ENCODE data around the gene EIF3D.

EIF3D gene

GRCh38 chr22:36563898-36564297 lies 34.9 kb upstream of the EIF3D start:
- H3K9me2 ChIP-seq (replicated peaks; ENCODE audit: control insufficient read depth, low read length), result no peaks in the 10 kb centered on the region
- no peaks in the 10 kb centered on the region for H3K79me2 ChIP-seq (ENCODE audit: control insufficient read depth, low read length)
- H3K9me3 ChIP-seq (ENCODE audit: control insufficient read depth, insufficient read depth, low read length), result no peaks in the 10 kb centered on the region
- H3K27me3 ChIP-seq (ENCODE audit: control insufficient read depth, low read length), result peaks cover 27% of the 10 kb centered on the region
- no peaks in the 10 kb centered on the region for H3F3A ChIP-seq (ENCODE audit: control insufficient read depth, insufficient read depth)
- H3K4me3 ChIP-seq (ENCODE audit: low read length), result no peak overlapping the region
- no peak overlapping the region for H3K27ac ChIP-seq (ENCODE audit: low read depth, low read length)
- H3K4me1 ChIP-seq (ENCODE audit: control insufficient read depth, low read length), result no peaks in the 10 kb centered on the region
- H3K36me3 ChIP-seq (ENCODE audit: control insufficient read depth, low read length), result no peaks in the 10 kb centered on the region
- H3K4me2 ChIP-seq (ENCODE audit: low read length), result no peak overlapping the region
- H4K20me1 ChIP-seq (ENCODE audit: control insufficient read depth, insufficient read depth, low read depth, low read length), result no peaks in the 10 kb centered on the region
- TF ChIP-seq EZH2phosphoT487 (IDR thresholded peaks at IDR 0.05; ENCODE audit: borderline replicate concordance, low read length) (no peak), CTCF (IDR thresholded peaks at IDR 0.05; ENCODE audit: low read depth, low read length, poor library complexity, severe bottlenecking) (no peak)

GRCh38 chr22:36563444-36563843 lies 34.5 kb upstream of the EIF3D start:
- Histone ChIP-seq H3K9me3 (ENCODE audit: control insufficient read depth, insufficient read depth, low read length) (no peaks in the 10 kb centered on the region), H3K27ac (ENCODE audit: low read depth, low read length) (no peak overlapping the region), H3K4me1 (ENCODE audit: control insufficient read depth, low read length) (no peaks in the 10 kb centered on the region), H3K4me2 (ENCODE audit: low read length) (no peak overlapping the region), H3K4me3 (ENCODE audit: low read length) (no peak overlapping the region), H3K9me2 (replicated peaks; ENCODE audit: control insufficient read depth, low read length) (no peaks in the 10 kb centered on the region), H4K20me1 (ENCODE audit: control insufficient read depth, insufficient read depth, low read depth, low read length) (no peaks in the 10 kb centered on the region), H3K36me3 (ENCODE audit: control insufficient read depth, low read length) (no peaks in the 10 kb centered on the region), H3F3A (ENCODE audit: control insufficient read depth, insufficient read depth) (no peaks in the 10 kb centered on the region), H3K27me3 (ENCODE audit: control insufficient read depth, low read length) (peaks cover 27% of the 10 kb centered on the region), H3K79me2 (ENCODE audit: control insufficient read depth, low read length) (no peaks in the 10 kb centered on the region)
- TF ChIP-seq EZH2phosphoT487 (IDR thresholded peaks at IDR 0.05; ENCODE audit: borderline replicate concordance, low read length), result no peak
- TF ChIP-seq CTCF (IDR thresholded peaks at IDR 0.05; ENCODE audit: low read depth, low read length, poor library complexity, severe bottlenecking), result no peak

GRCh38 chr22:36563001-36563400 lies 34.0 kb upstream of the EIF3D start:
- peaks cover 27% of the 10 kb centered on the region for H3K27me3 ChIP-seq (ENCODE audit: control insufficient read depth, low read length)
- no peaks in the 10 kb centered on the region for H3F3A ChIP-seq (ENCODE audit: control insufficient read depth, insufficient read depth)
- TF ChIP-seq CTCF (IDR thresholded peaks at IDR 0.05; ENCODE audit: low read depth, low read length, poor library complexity, severe bottlenecking), result peak; percentile 18
- TF ChIP-seq EZH2phosphoT487 (IDR thresholded peaks at IDR 0.05; ENCODE audit: borderline replicate concordance, low read length), result no peak
- no peaks in the 10 kb centered on the region for H3K79me2 ChIP-seq (ENCODE audit: control insufficient read depth, low read length)
- H3K4me1 ChIP-seq (ENCODE audit: control insufficient read depth, low read length), result no peaks in the 10 kb centered on the region
- no peaks in the 10 kb centered on the region for H4K20me1 ChIP-seq (ENCODE audit: control insufficient read depth, insufficient read depth, low read depth, low read length)
- H3K9me3 ChIP-seq (ENCODE audit: control insufficient read depth, insufficient read depth, low read length), result no peaks in the 10 kb centered on the region
- no peaks in the 10 kb centered on the region for H3K9me2 ChIP-seq (replicated peaks; ENCODE audit: control insufficient read depth, low read length)
- no peak overlapping the region for H3K27ac ChIP-seq (ENCODE audit: low read depth, low read length)
- H3K4me3 ChIP-seq (ENCODE audit: low read length), result no peak overlapping the region
- no peaks in the 10 kb centered on the region for H3K36me3 ChIP-seq (ENCODE audit: control insufficient read depth, low read length)
- H3K4me2 ChIP-seq (ENCODE audit: low read length), result no peak overlapping the region
